BLaER1 (cell line): ENCODE measurements around the gene PIP5K1C.
"Not testable (repeated sequence)": the region's sequence is repeated elsewhere in the genome, so short reads cannot be mapped to it uniquely, and the experiment has no call there.

ENCODE experiments used
- H3K27ac ChIP-seq: shearing (Covaris generic); formaldehyde crosslinking; 2 replicates; pipeline ENCODE4 v1.8.1; 2022
- H3K27me3 ChIP-seq: shearing (Covaris generic); formaldehyde crosslinking; 2 replicates; pipeline ENCODE4 v1.8.1; 2022
- H3K36me3 ChIP-seq: shearing (Covaris generic); formaldehyde crosslinking; 2 replicates; pipeline ENCODE4 v1.8.1; 2022
- H3K4me1 ChIP-seq: shearing (Covaris generic); formaldehyde crosslinking; 2 replicates; pipeline ENCODE4 v1.8.1; 2022
- H3K4me2 ChIP-seq: shearing (Covaris generic); formaldehyde crosslinking; 2 replicates; pipeline ENCODE4 v1.8.1; 2022
- H3K4me3 ChIP-seq: shearing (Covaris generic); formaldehyde crosslinking; 2 replicates; pipeline ENCODE4 v1.8.1; 2022
- H3K9ac ChIP-seq: shearing (Covaris generic); formaldehyde crosslinking; 2 replicates; pipeline ENCODE4 v1.8.1; 2022
- H3K9me3 ChIP-seq: shearing (Covaris generic); formaldehyde crosslinking; 2 replicates; pipeline ENCODE4 v1.8.1; 2022
- H4K20me1 ChIP-seq: shearing (Covaris generic); formaldehyde crosslinking; 2 replicates; pipeline ENCODE4 v1.8.1; 2022
- Cebpa-rat ChIP-seq: shearing (Covaris generic); IDR thresholded peaks from 2 replicates; pipeline ENCODE4 v1.8.1; 2022

Gene PIP5K1C

DNA sequence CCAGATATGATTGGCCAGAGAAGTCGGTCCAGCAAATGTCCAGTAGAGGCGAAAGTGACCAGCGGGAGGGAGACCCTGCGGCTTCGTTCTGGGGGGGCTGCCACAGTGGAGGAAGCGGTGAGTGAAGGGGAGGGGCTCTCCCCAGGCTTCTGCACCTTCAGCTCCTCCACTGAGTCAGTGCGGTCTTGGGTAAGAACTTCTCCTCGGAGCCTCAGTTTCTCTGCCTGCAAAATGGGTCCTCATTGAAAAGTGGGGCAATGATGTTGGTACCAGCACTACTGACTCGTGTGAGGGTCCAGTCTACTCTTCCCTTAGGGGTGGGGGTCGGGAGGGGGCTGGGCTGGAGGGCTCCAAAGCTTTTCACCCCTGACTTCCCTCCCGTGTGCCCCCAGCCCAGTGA, 110.8 kb downstream of the PIP5K1C start:
- Histone ChIP-seq H3K27me3 (peaks cover 48% of the 10 kb centered on the region), H3K9ac (no peak overlapping the region), H4K20me1 (no peaks in the 10 kb centered on the region), H3K9me3 (peaks cover 28% of the 10 kb centered on the region), H3K4me3 (no peak overlapping the region), H3K4me1 (peaks cover 12% of the 10 kb centered on the region), H3K4me2 (no peak overlapping the region), H3K27ac (no peak overlapping the region), H3K36me3 (no peaks in the 10 kb centered on the region)
- no peak for TF ChIP-seq Cebpa-rat

DNA sequence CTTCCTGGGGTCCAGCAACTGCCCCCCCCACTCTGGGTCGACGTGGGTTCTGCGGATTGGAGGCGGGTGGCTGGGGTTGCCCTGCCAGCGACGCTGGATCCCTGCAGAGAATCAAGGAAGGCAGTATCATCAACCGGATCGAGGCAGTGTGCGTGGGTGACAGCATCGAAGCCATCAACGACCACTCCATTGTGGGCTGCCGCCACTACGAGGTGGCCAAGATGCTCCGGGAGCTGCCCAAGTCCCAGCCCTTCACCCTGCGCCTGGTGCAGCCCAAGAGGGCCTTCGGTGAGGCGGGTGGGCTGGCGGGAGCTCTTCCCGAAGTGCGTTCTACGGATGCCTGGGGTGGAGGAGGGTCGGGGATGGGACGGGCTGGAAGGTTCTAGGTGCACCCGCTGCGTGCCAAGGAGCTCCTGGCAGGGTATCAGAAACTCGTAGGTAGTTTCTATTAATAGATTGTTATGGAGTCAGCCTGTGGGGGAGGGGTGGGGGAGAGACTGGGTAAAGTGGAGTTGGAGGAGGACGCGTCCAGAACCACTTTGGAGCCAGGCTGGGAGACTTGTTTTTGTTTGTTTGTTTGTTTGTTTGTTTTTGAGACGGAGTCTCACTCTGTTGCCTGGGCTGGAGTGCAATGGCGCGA, 113.4 kb downstream of the PIP5K1C start:
- Histone ChIP-seq H4K20me1 (no peaks in the 10 kb centered on the region), H3K9ac (no peak overlapping the region), H3K4me2 (no peak overlapping the region), H3K4me1 (peaks cover 12% of the 10 kb centered on the region), H3K27ac (no peak overlapping the region), H3K27me3 (peaks cover 42% of the 10 kb centered on the region), H3K9me3 (peaks cover 21% of the 10 kb centered on the region), H3K36me3 (no peaks in the 10 kb centered on the region), H3K4me3 (no peak overlapping the region)
- TF ChIP-seq Cebpa-rat: no peak

DNA sequence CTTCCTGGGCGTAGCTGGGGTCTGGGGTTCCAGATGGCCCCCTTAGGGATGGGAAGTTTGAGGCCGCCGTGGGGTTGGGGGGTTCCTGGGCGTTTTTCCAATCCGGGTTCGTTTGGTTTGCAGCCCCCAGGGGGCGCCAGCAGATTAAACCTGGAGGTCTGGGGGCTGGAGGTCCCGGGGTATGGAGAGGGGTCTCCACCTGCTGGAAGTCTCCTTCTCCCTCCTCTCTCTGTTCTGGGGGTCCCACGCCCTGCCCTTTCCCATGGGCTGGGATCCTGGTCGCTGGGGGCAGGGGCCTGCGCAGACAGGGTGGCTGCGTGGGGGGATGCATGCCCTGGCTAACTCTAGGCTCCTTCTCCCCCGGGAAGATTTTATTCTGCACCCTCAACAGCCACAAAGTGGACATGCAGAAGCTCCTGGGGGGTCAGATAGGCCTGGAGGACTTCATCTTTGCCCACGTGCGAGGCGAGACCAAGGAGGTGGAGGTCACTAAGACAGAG, 114.1 kb downstream of the PIP5K1C start:
- peak overlapping the region; percentile 65 for H3K4me3 ChIP-seq
- H3K9ac ChIP-seq: peak overlapping the region; percentile 41; the same call in 1 of the 2 replicates
- H3K27ac ChIP-seq: no peak overlapping the region
- no peak for TF ChIP-seq Cebpa-rat
- no peaks in the 10 kb centered on the region for H3K36me3 ChIP-seq
- peaks cover 12% of the 10 kb centered on the region for H3K4me1 ChIP-seq
- peaks cover 14% of the 10 kb centered on the region for H3K9me3 ChIP-seq
- no peaks in the 10 kb centered on the region for H4K20me1 ChIP-seq
- peak overlapping the region; percentile 83 for H3K4me2 ChIP-seq
- H3K27me3 ChIP-seq: peaks cover 42% of the 10 kb centered on the region

DNA sequence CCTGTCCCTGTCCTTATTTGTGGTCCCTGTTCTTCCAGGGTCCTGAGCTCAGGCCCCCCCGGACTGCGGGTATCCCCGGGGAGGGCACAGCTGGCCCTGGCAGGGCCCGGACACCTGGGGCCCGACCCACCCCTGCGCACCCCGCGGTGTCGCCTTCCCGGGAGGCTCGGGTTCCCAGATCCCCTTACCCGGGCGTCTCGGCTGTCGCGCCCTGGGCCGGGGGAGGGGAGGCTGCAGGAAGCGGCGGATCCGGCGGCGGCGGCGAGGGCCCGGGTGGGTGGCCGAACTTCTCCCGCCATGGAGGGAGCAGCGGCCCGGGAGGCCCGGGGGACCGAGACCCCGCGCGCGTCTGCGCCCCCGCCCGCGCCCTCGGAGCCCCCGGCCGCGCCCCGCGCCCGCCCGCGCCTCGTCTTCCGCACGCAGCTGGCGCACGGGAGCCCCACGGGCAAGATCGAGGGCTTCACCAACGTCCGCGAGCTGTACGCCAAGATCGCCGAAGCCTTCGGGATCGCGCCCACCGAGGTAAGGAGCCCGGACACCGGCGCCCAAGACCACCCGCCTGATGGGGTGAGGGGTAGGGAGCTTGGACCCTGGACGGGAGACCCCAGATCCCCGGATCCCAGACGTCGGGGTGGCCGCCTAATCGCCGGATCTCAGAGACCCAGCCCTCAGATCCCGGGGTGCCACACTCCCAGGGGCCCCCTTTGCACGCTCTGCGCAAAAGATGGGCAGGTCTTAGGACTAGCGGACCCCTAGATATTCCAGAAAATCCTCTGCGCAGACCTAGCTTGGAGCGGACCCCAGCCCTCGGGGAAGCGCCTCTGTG, 114.8 kb downstream of the PIP5K1C start, which contains the start of gene GIPC3:
Gene GIPC3, plus strand, starts transcription at position 178 of the 826 bp plus-strand sequence. Its CDS starts 120 bp downstream, at position 298.
- Histone ChIP-seq H3K9me3 (peaks cover 8% of the 10 kb centered on the region), H3K27me3 (peaks cover 42% of the 10 kb centered on the region), H3K4me3 (peak within 1 kb of the TSS; percentile 65), H3K9ac (peak within 1 kb of the TSS; percentile 41; the same call in 1 of the 2 replicates), H3K4me2 (peak within 1 kb of the TSS; percentile 83), H3K27ac (peak within 1 kb of the TSS; percentile 25; the same call in 1 of the 2 replicates), H3K36me3 (no peaks in the 10 kb centered on the region), H3K4me1 (peaks cover 12% of the 10 kb centered on the region), H4K20me1 (no peaks in the 10 kb centered on the region)
- TF ChIP-seq Cebpa-rat: no peak

DNA sequence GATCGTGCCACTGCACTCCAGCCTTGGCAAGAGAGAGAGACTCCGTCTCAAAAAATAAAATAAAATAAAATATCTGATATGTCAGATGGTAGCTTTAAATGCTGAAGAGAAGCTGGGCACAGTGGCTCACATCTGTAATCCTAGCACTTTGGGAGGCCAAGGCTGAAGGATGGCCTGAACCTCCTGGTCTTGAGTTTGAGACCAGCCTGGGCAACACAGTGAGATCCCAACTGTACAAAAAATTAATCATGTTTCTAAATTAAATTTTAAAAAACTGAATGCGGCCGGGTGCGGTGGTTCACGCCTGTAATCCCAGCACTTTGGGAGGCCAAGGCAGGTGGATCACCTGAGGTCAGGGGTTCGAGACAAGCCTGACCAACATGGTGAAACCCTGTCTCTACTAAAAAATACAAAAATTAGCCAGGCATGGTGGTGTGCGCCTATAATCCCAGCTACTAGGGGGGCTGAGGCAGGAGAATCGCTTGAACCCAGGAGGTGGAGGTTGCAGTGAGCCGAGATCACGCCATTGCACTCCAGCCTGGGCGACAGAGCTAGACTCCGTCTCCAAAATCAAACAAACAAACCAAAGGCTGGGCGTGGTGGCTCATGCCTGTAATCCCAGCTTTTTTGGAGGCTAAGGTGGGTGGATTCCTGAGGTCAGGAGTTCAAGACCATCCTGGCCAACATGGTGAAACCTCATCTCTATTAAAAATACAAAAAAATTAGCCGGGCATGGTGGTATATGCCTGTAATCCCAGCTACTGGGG, 116.0 kb downstream of the PIP5K1C start:
- not testable (repeated sequence) for H3K36me3 ChIP-seq, H3K9ac ChIP-seq, H3K9me3 ChIP-seq, H3K4me3 ChIP-seq, H3K4me2 ChIP-seq, H4K20me1 ChIP-seq, H3K27ac ChIP-seq
- Histone ChIP-seq H3K4me1 (peaks cover 12% of the 10 kb centered on the region), H3K27me3 (peaks cover 42% of the 10 kb centered on the region)

DNA sequence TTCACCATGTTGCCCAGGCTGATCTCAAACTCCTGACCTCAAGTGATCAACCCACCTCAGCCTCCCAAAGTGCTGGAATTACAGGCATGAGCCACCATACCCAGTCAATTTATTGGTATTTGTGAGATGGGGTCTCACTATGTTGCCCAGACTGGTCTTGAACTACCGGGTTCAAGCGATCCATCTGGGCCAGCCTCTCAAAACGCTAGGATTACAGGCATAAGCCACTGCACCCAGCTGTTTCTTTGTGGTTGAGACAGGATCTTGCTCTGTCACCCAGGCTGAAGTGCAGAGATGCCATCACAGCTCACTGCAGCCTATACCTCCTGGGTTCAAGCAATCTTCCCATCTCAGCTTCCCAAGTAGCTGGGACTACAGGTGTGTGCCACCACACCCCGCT, 118.5 kb downstream of the PIP5K1C start:
- H3K9ac ChIP-seq, H3K27ac ChIP-seq, H3K4me3 ChIP-seq, H3K9me3 ChIP-seq, H3K4me2 ChIP-seq: not testable (repeated sequence)
- H3K27me3 ChIP-seq: peaks cover 33% of the 10 kb centered on the region
- H3K36me3 ChIP-seq: peaks cover 16% of the 10 kb centered on the region
- H3K4me1 ChIP-seq: peaks cover 12% of the 10 kb centered on the region
- peaks cover 10% of the 10 kb centered on the region; the same call in 1 of the 2 replicates for H4K20me1 ChIP-seq
